Neural cell (in vitro differentiated cells): Measurements from ENCODE around the gene MOCS1. TPM values are rescaled to one million over a fixed set of nuclear protein-coding genes. Genes with fewer than 3 reads are reported as not detected.
"Not testable (repeated sequence)": the region's sequence is repeated elsewhere in the genome, so short reads cannot be mapped to it uniquely, and the experiment has no call there.

Experiments used
- H2AFZ ChIP-seq: fragments of 200-600, 300-800 bp; sonication (generic), shearing (Covaris generic); 2 replicates; pipeline ENCODE4 v1.6.0; 2014; ENCODE audit warnings: low read depth, mild to moderate bottlenecking, antibody characterized with exemption, low read length, moderate library complexity
- H3F3A ChIP-seq: fragments of 200-600 bp; shearing (Covaris generic); 2 replicates; pipeline ENCODE4 v1.6.1; 2016; ENCODE audit warnings: mild to moderate bottlenecking, moderate library complexity, mixed read lengths, antibody characterized with exemption, low read length; ENCODE audit not compliant: insufficient read depth, poor library complexity, severe bottlenecking
- H3K27ac ChIP-seq: fragments of 200-600, 300-800 bp; sonication (generic), shearing (Covaris generic); 2 replicates; pipeline ENCODE4 v1.5.1; 2014; ENCODE audit warnings: mild to moderate bottlenecking, low read length, moderate library complexity
- H3K27me3 ChIP-seq: fragments of 300-800, 200-600 bp; sonication (generic), shearing (Covaris generic); 2 replicates; pipeline ENCODE4 v1.6.0; 2014; ENCODE audit warnings: mild to moderate bottlenecking, low read depth, low read length, moderate library complexity; ENCODE audit not compliant: insufficient read depth
- H3K36me3 ChIP-seq: fragments of 300-800, 200-600 bp; sonication (generic), shearing (Covaris generic); 2 replicates; pipeline ENCODE4 v1.5.1; 2014; ENCODE audit warnings: mild to moderate bottlenecking, antibody characterized with exemption, low read length, moderate library complexity; ENCODE audit not compliant: insufficient read depth
- H3K4me2 ChIP-seq: fragments of 300-800, 200-600 bp; sonication (generic), shearing (Covaris generic); 2 replicates; pipeline ENCODE4 v1.6.0; 2014; ENCODE audit warnings: mild to moderate bottlenecking, low read length
- H3K4me3 ChIP-seq: fragments of 300-800, 200-600 bp; sonication (generic), shearing (Covaris generic); 2 replicates; pipeline ENCODE4 v1.5.1; 2014; ENCODE audit warnings: mild to moderate bottlenecking, low read length, moderate library complexity
- H3K79me2 ChIP-seq: fragments of 200-600 bp; shearing (Covaris generic); replicated peaks from 2 replicates; pipeline ENCODE4 v1.6.0; 2014; ENCODE audit warnings: mild to moderate bottlenecking, low read length, moderate library complexity; ENCODE audit not compliant: insufficient read depth
- H3K9ac ChIP-seq: fragments of 300-800, 200-600 bp; sonication (generic), shearing (Covaris generic); 2 replicates; pipeline ENCODE4 v1.6.1; 2016; ENCODE audit warnings: mild to moderate bottlenecking, low read length, mixed read lengths
- H3K9me2 ChIP-seq: fragments of 200-600 bp; shearing (Covaris generic); 2 replicates; pipeline ENCODE4 v1.6.1; 2016; ENCODE audit warnings: mild to moderate bottlenecking, low read length, mixed read lengths; ENCODE audit not compliant: insufficient read depth
- H3K9me3 ChIP-seq: fragments of 200-600, 300-800 bp; sonication (generic), shearing (Covaris generic); 2 replicates; pipeline ENCODE4 v1.6.1; 2016; ENCODE audit warnings: mild to moderate bottlenecking, mixed run types, low read length, moderate library complexity, mixed read lengths
- H4K20me1 ChIP-seq: fragments of 200-600 bp; shearing (Covaris generic); 2 replicates; pipeline ENCODE4 v1.6.1; 2016; ENCODE audit warnings: mild to moderate bottlenecking, mixed run types; ENCODE audit not compliant: insufficient read depth
- EP300 ChIP-seq: fragments of 450-650 bp; conservative IDR thresholded peaks from 2 replicates; pipeline ENCODE4 v1.6.1; 2014; ENCODE audit warnings: antibody characterized with exemption, mild to moderate bottlenecking, moderate library complexity; ENCODE audit not compliant: poor library complexity, severe bottlenecking
- EZH2 ChIP-seq: fragments of 200-600, 300-800 bp; shearing (Covaris generic), sonication (generic); IDR thresholded peaks from 2 replicates; pipeline ENCODE4 v1.6.1; 2014; ENCODE audit warnings: antibody characterized with exemption, low read length, borderline replicate concordance, mild to moderate bottlenecking; ENCODE audit not compliant: insufficient read depth, poor library complexity, severe bottlenecking
- MXI1 ChIP-seq: fragments of 450-650 bp; conservative IDR thresholded peaks from 2 replicates; pipeline ENCODE4 v1.6.1; 2014; ENCODE audit warnings: antibody characterized with exemption, mild to moderate bottlenecking; ENCODE audit not compliant: poor library complexity, severe bottlenecking
- POLR2AphosphoS5 ChIP-seq: IDR thresholded peaks from 2 replicates; pipeline ENCODE4 v1.6.1; 2012
- RAD21 ChIP-seq: fragments of 450-650 bp; conservative IDR thresholded peaks from 2 replicates; pipeline ENCODE4 v1.6.1; 2014; ENCODE audit warnings: antibody characterized with exemption, mild to moderate bottlenecking, moderate library complexity
- REST ChIP-seq: IDR thresholded peaks from 2 replicates; pipeline ENCODE4 v1.6.1; 2012; ENCODE audit warnings: borderline replicate concordance
- SMC3 ChIP-seq: fragments of 450-650 bp; conservative IDR thresholded peaks from 2 replicates; pipeline ENCODE4 v1.6.1; 2014; ENCODE audit warnings: antibody characterized with exemption, mild to moderate bottlenecking, moderate library complexity; ENCODE audit not compliant: poor library complexity
- TAF1 ChIP-seq: IDR thresholded peaks from 2 replicates; pipeline ENCODE4 v1.6.1; 2012; ENCODE audit warnings: low read depth
- polyA plus RNA-seq: library from polyadenylated mRNA; depleted of rRNA; stranded (reverse); fragments of >200 nt; gene quantifications from 2 replicates; pipeline ENCODE4 v1.2.3, GENCODE V29; 2014
- TF ChIP-seq, protein P1 (sequence below): fragments of 450-650 bp; IDR thresholded peaks from 2 replicates; pipeline ENCODE4 v1.5.1; 2014; ENCODE audit warnings: antibody characterized with exemption, mild to moderate bottlenecking, moderate library complexity; ENCODE audit not compliant: poor library complexity, severe bottlenecking

Gene MOCS1
- polyA plus RNA-seq, 1 donor from 2014 or later = 4.6 TPM

GRCh38 chr6:39978240-39978639, 44.0 kb upstream of the MOCS1 start:
- H3K9ac ChIP-seq = no peak overlapping the region
- H2AFZ ChIP-seq = no peak overlapping the region
- no peak for TF ChIP-seq MXI1
- TF ChIP-seq TAF1 = no peak
- H3K27ac ChIP-seq = no peak overlapping the region
- no peaks in the 10 kb centered on the region for H3K36me3 ChIP-seq
- H3F3A ChIP-seq = no peaks in the 10 kb centered on the region
- H3K9me2 ChIP-seq = no peaks in the 10 kb centered on the region
- H3K4me2 ChIP-seq = no peak overlapping the region
- no peaks in the 10 kb centered on the region for H3K27me3 ChIP-seq
- H3K4me3 ChIP-seq = no peak overlapping the region
- no peaks in the 10 kb centered on the region for H3K9me3 ChIP-seq
- H3K79me2 ChIP-seq = no peaks in the 10 kb centered on the region
- no peaks in the 10 kb centered on the region for H4K20me1 ChIP-seq

GRCh38 chr6:39973661-39974060, 39.4 kb upstream of the MOCS1 start:
- Histone ChIP-seq H2AFZ (no peak overlapping the region), H3F3A (no peaks in the 10 kb centered on the region), H4K20me1 (no peaks in the 10 kb centered on the region), H3K27ac (no peak overlapping the region), H3K4me3 (no peak overlapping the region), H3K27me3 (no peaks in the 10 kb centered on the region), H3K9me3 (no peaks in the 10 kb centered on the region), H3K36me3 (no peaks in the 10 kb centered on the region), H3K4me2 (no peak overlapping the region), H3K9me2 (no peaks in the 10 kb centered on the region), H3K9ac (no peak overlapping the region), H3K79me2 (no peaks in the 10 kb centered on the region)
- no peak for TF ChIP-seq EP300
- no peak for TF ChIP-seq POLR2AphosphoS5
- TF ChIP-seq EZH2 = no peak
- TF ChIP-seq, protein P1, sequence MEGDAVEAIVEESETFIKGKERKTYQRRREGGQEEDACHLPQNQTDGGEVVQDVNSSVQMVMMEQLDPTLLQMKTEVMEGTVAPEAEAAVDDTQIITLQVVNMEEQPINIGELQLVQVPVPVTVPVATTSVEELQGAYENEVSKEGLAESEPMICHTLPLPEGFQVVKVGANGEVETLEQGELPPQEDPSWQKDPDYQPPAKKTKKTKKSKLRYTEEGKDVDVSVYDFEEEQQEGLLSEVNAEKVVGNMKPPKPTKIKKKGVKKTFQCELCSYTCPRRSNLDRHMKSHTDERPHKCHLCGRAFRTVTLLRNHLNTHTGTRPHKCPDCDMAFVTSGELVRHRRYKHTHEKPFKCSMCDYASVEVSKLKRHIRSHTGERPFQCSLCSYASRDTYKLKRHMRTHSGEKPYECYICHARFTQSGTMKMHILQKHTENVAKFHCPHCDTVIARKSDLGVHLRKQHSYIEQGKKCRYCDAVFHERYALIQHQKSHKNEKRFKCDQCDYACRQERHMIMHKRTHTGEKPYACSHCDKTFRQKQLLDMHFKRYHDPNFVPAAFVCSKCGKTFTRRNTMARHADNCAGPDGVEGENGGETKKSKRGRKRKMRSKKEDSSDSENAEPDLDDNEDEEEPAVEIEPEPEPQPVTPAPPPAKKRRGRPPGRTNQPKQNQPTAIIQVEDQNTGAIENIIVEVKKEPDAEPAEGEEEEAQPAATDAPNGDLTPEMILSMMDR = no peak
- TF ChIP-seq SMC3 = no peak
- TF ChIP-seq MXI1 = no peak
- TF ChIP-seq RAD21 = no peak
- TF ChIP-seq REST = no peak
- TF ChIP-seq TAF1 = no peak

- H3K79me2 ChIP-seq, H3K36me3 ChIP-seq, H3K4me2 ChIP-seq, H3K27ac ChIP-seq, H4K20me1 ChIP-seq, H2AFZ ChIP-seq, H3K9me3 ChIP-seq, H3K9ac ChIP-seq, H3K9me2 ChIP-seq, H3K4me3 ChIP-seq, H3F3A ChIP-seq, H3K27me3 ChIP-seq: not testable (repeated sequence)
Measured at GRCh38 chr6:39972717-39973116, 38.5 kb upstream of the MOCS1 start.

DNA sequence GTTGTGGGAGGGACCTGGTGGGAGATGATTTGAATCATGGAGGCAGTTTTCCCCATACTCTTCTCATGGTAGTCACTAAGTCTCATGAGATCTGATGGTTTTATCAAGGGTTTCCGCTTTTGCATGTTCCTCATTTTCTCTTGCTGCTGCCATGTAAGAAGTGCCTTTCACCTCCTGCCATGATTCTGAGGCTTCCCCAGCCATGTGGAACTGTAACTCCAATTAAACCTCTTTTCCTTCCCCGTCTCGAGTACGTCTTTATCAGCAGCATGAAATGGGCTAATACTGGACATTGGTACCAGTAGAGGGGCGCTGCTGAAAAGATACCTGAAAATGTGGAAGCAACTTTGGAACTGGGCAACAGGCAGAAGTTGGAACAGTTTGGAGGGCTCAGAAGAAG, 36.9 kb upstream of the MOCS1 start:
- not testable (repeated sequence) for H4K20me1 ChIP-seq, H3K27me3 ChIP-seq, H3K9me3 ChIP-seq, H3K4me3 ChIP-seq, H2AFZ ChIP-seq, H3K4me2 ChIP-seq, H3K36me3 ChIP-seq, H3F3A ChIP-seq, H3K27ac ChIP-seq, H3K79me2 ChIP-seq, H3K9me2 ChIP-seq, H3K9ac ChIP-seq
